GM18505 (cell line): ENCODE data around the gene FAM13C.

ENCODE experiments used
- ATAC-seq: cut with Tn5 transposase; IDR thresholded peaks from one replicate; pipeline ENCODE4 v1.9.1; 2021; ENCODE audit not compliant: unreplicated experiment
- POLR2A ChIP-seq: IDR thresholded peaks from 4 replicates; pipeline ENCODE4 v1.6.1; 2011; ENCODE audit warnings: borderline replicate concordance; ENCODE audit not compliant: insufficient read depth, insufficient read length; ENCODE audit errors: extremely low read depth

The FAM13C gene

GRCh38 chr10:59273445-59273844 lies 88.9 kb downstream of the FAM13C start:
- TF ChIP-seq POLR2A = no peak
- no peak for ATAC-seq

DNA sequence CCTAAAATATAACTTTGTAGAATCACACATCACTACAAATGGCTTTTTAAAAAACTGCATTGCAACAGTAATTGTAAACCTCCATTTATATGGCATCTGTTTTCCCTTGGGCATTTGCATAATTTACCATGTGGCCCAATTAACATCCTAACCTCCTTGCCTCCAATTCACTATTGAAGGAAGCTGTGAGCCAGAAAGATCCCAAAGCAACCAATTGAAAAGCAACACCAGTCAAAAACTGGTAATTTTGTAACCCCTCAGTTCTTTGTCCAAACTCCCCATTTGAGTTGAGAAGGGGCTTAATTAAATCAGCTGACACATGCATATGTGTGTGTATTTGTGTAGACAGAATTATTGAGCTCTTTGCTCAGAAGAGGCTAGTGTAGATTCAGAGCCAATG lies 90.3 kb downstream of the FAM13C start:
- TF ChIP-seq POLR2A = no peak
- ATAC-seq = no peak

GRCh38 chr10:59271160-59271559 lies 91.2 kb downstream of the FAM13C start:
- TF ChIP-seq POLR2A = no peak
- no peak for ATAC-seq

GRCh38 chr10:59270492-59270891 lies 91.9 kb downstream of the FAM13C start:
- TF ChIP-seq POLR2A = no peak
- ATAC-seq = no peak

GRCh38 chr10:59269651-59270050 lies 92.7 kb downstream of the FAM13C start:
- ATAC-seq = no peak
- TF ChIP-seq POLR2A = no peak

- no peak for TF ChIP-seq POLR2A
- ATAC-seq = no peak
These were observed 93.9 kb downstream of the FAM13C start for GRCh38 chr10:59268460-59268859.

GRCh38 chr10:59266321-59266720 lies 96.0 kb downstream of the FAM13C start:
- no peak for TF ChIP-seq POLR2A
- ATAC-seq = no peak

- no peak for ATAC-seq
- no peak for TF ChIP-seq POLR2A
These were observed 97.2 kb downstream of the FAM13C start for GRCh38 chr10:59265141-59265540.

- no peak for TF ChIP-seq POLR2A
- no peak for ATAC-seq
These were observed 103.5 kb downstream of the FAM13C start for GRCh38 chr10:59258890-59259289.

DNA sequence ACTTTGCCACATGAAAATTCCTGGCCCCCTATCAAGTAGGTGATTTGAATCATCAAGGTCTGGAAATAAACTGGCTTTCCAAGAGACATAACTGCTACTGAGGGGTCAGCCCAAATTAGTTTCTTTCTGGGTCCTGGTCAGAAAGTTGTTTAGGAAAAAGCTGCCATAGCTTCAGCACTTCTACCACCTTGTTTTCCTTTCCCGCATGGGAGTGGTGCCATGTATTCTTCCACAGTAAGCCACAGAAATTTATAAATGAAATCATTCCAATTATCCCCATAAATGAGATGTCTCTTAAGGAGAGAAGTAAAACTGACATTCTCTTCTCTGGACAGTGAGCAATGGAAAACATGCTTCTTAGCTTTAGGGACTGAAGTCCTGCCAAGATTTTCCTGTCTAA lies 105.1 kb downstream of the FAM13C start:
- ATAC-seq = no peak

DNA sequence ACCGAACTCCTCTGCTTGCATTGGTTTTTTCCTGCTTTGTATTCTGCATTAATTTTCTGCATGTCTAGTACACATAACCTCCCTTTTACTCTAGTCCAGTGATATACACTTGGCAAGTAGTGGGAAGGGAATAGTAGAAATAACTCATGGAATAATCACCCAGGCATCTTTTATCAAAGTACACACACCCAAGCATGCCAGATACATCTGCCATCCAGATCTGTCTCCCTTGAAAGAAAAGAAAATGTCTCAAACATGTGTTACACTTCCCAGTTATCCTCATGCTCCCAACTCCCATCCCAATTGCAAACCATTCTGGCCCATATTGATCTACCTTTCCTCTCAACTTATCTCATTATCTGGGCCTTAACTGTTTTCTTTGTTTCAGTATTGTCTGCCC lies 106.9 kb downstream of the FAM13C start:
- no peak for ATAC-seq

More for the DNA sequence above, 105.1 kb downstream of the FAM13C start:
- no peak for TF ChIP-seq POLR2A

DNA sequence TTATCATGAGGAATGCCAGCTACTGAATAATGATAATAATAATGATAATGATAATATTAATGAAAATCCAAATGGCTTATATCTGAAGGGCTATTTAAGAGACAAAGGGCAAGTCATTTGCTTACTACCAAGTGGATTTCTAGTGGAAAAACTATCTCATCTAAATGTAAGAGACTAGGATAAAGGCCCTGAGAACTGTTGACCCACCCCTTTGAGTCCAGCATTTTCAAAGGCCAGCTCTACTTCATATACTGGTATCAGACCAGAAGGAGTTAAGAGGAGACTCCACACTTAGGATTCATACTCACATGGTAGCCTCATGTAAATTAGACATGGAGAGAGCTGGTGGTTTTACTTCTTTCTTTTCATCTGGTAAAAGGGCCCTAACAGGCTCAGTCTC lies 109.9 kb downstream of the FAM13C start:
- no peak for TF ChIP-seq POLR2A
- ATAC-seq = no peak

More for the DNA sequence above, 106.9 kb downstream of the FAM13C start:
- TF ChIP-seq POLR2A = no peak

GRCh38 chr10:59245686-59246085 lies 116.7 kb downstream of the FAM13C start:
- TF ChIP-seq POLR2A = no peak
- ATAC-seq = no peak

GRCh38 chr10:59244871-59245270 lies 117.5 kb downstream of the FAM13C start:
- no peak for TF ChIP-seq POLR2A
- ATAC-seq = no peak

DNA sequence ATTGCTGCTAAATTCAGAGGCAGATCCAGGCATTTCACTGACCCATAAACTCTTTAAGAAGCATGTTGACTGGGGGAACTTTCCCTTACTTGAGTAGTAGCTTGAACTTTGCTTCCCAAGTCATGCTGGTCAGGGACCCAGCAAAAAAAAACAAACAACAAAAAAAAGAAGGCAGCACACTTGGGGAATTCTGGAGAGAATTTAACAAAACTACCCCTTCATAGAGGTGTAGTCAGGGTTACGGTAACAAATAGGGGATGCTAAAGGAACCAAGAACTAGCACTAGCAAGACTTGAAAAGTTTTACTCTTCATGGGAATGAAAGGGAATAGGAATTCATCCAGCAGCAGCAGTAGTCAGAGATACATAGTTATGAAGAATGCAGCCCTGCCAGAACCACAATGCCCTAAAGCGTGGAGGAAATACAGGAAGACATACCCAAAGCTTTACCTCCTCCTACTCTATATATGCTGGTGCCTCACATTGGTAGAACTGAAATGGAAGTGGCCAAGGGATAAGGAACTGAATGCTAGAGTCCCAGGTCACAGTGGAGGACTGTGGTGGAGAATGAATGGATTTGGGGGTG lies 118.6 kb downstream of the FAM13C start:
- no peak for ATAC-seq
- no peak for TF ChIP-seq POLR2A
